ELR (cell line): ENCODE measurements around the gene LDHB.
"Not testable (repeated sequence)": the region's sequence is repeated elsewhere in the genome, so short reads cannot be mapped to it uniquely, and the experiment has no call there.

Experiments used
- DNase-seq: peaks from one replicate; pipeline ENCODE4 v3.0.0-alpha.2; 2015; ENCODE audit warnings: low read depth

LDHB gene

GRCh38 chr12:21661396-21662093 is 3.9 kb upstream of the LDHB start:
- DNase-seq = not testable (repeated sequence)

DNA sequence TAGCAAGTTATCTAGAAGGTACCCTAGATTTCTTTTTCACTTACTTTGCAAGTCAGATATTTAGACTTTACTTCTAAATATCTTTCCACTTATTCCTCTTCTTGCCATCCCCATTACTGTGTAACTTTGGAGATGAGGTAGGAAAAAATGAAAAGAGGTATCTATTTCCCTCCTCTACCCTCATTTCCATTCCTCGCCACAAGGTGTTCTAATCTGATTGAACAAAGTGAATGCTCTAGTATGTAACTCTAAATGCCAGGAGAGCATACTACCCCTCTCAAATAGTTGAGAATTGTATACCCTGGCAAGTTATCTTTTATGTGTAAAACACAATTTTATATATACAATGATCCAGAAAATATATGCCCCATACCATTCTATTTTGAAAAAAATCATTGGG is 1.7 kb upstream of the LDHB start:
- DNase-seq = peak; percentile 36

GRCh38 chr12:21656905-21657325 is 727 bp downstream of the LDHB start:
- peak; percentile 61 for DNase-seq

DNA sequence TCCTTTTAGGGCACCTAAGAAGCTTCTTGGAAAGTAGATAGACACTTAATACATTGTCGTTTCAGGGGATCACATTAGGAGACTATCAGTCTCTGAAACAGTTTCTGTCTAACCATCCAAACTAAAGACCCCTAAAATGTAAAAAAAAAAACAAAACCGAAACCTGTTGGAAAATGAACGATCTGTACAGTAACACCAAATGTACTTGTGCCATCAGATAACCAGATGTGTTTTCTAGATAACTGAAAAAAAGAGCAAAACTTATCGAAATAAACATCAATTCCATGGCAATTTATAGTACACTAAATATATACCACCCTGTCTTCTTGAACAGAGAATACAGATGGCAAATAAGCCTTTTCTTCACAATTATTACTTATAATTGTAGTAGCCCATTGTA is 2.1 kb downstream of the LDHB start:
- DNase-seq = no peak

GRCh38 chr12:21651821-21652220 is 5.8 kb downstream of the LDHB start:
- DNase-seq = no peak

DNA sequence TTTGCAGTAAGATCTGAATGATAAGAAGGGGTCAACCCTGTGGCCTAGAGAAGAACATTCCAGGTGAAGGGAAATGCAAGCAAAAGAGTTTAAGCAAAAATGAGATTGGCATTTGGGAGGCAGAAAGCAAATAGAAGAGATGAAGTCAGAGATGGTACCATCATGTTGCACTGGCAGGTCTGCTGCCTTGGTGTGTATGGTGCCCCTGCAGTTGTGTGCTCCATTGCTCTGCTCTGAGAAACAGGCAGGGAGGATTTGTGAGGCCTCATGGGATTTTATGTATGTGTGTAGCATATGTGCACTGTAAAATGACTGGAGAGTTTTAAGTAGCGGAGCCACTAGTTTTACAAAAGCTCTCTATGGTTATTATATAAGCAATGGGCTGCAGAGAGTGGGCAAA is 6.6 kb downstream of the LDHB start:
- no peak for DNase-seq

- no peak for DNase-seq
Measured at GRCh38 chr12:21649034-21649433, 8.6 kb downstream of the LDHB start.

GRCh38 chr12:21648378-21648777 is 9.3 kb downstream of the LDHB start:
- no peak for DNase-seq

DNA sequence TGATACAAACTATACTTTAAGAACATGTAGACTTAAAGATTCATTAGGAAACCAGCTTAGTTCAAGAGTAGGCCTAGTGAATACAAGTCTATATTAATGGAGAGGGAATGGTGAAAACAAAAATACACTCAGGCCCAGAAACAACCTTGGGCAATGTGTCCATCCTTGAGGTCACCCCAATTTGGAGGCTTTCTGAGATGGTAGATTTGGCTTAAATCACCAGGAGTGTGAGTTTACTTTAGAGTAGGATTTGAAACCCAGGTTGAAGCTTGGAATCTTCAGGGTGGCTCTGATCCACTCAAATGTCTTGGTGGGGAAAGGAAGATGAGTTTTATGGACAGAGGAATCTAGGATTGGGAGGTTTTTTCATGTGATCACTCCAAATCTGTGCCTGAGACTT is 10.5 kb downstream of the LDHB start:
- DNase-seq = no peak

DNA sequence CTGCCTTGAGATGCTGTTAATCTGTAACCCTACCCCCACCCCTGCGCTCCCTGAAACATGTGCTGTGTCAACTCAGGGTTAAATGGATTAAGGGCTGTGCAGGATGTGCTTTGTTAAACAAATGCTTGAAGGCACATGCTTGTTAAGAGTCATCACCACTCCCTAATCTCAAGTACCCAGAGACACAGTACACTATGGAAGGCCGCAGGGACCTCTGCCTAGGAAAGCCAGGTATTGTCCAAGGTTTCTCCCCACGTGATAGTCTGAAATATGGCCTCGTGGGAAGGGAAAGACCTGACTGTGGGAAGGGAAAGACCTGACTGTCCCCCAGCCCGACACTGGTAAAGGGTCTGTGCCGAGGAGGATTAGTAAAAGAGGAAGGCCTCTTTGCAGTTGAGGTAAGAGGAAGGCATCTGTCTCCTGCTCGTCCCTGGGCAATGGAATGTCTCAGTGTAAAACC is 12.6 kb downstream of the LDHB start:
- not testable (repeated sequence) for DNase-seq

- no peak for DNase-seq
Measured at GRCh38 chr12:21644516-21644915, 13.1 kb downstream of the LDHB start.

DNA sequence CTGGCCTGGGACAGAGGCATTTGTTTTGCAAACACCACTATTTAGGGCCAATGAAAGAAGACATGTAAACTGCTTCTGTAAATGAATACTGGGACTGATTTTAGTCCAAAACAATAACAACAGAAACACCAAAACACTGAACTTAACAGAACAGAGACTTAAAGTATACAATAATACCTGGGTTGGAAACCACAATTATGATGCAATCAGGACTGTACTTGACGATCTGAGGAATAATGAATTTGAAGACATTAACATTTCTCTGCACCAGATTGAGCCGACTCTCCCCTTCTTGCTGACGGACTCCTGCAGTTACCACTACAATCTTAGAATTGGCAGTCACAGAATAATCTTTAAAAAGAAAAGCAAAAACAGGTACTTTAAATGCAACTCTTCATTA is 13.9 kb downstream of the LDHB start:
- DNase-seq = no peak

DNA sequence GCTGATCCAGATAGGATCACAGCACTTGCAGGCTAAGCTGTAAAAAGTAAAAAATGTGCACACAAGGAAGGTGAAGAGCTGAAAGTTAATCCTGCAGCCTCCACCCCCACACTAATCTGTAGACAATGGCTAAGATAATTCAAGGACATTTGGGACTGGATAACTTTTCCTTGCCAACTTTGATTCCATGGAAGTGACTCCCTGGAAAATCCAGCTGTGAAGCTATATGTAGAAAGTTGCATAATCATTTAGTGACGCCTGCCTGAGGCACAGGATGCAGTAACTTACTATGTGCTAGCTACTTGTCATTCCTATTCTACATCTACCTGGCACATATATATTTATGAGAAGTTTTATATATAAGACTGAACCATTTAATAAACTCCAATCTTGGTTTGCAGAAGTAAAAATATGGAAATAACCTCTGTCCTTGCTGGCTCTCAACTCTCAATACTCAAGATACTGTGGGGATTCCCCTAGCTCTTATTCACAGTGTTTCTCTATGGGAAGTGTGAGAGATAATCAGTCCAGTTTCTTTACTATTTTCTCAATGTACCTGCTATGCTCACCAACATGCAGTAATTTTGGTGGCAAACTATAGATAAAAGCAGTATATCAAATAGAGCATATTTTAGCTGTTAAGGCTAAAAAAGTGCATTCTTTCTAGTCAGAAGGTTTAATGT is 14.8 kb downstream of the LDHB start:
- DNase-seq = peak; percentile 22

- no peak for DNase-seq
Measured at GRCh38 chr12:21638054-21638891, 19.4 kb downstream of the LDHB start.

- no peak for DNase-seq
Measured at GRCh38 chr12:21634245-21634644, 23.4 kb downstream of the LDHB start.

DNA sequence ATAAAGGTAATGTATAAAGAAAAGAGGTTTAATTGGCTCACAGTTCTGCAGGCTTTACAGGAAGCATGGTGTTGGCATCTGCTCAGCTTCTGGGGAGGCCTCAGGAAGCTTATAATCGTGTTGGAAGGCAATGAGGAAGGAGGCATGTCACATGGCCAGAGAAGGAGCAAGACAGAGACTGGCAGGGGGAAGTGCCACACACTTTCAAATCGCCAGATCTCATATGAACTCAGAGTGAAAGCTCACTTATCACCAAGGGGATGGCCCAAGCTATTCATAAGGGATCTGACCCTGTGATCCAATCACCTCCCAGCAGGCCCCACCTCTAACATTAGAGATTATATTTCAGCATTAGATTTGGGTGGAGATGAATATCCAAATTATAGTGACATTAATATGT is 26.3 kb downstream of the LDHB start:
- DNase-seq = no peak

- no peak for DNase-seq
Measured at GRCh38 chr12:21627924-21628323, 29.7 kb downstream of the LDHB start.

DNA sequence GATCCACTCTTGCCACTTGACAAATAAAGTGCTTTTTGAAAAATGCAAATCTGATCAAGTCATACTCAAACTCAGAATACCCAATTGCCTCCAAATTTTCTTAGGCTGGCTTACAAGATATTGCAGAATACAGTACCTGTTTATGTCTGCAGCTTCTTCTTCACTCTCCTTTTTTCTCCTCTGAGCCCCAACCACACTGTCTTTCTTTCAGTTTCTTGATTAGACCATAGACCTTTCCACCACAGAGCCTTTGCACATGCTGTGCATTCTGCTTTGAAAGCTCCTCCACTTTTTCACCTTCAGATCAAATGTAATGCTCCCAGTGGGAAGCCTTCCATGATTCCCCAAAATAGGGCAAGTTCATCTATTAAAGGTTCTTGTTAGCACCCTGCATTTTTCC is 39.1 kb downstream of the LDHB start:
- DNase-seq = no peak

GRCh38 chr12:21617030-21617429 is 40.6 kb downstream of the LDHB start:
- no peak for DNase-seq

DNA sequence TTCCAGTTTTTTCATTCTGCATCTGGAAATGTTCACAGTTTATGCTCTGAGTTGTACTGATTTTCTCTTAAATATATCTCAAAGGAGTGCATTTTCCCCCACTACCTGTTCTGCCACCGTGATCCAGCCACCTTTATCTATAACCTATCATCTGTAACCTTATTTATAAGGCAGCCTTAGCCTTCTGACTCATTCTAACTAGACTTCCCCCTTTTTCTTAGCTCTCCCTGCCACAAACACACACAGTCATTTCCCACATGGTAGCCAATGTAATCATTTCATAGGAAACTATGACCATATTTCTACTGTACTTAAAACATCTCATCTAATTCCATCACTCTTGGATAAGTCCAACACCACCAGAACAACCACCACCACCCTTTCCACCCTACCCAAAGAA is 42.2 kb downstream of the LDHB start:
- peak; percentile 26 for DNase-seq

DNA sequence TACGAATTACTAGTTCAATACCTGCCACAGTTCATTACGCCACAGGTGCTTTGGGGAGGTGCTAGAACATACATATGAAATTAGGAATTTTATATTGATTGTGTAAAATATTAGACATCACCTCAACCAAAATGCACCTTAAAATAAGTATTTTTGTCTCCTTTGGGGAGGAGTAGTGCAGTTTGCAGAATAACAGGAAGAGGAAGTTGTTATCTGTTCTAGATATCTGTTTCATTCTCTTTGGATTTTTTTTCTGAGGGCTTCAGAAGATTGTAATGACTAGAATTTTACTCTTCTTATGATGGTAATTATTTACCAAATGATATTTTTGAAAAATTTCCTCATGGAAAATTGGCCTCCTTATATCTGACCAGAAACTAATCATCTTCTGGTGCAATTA is 43.1 kb downstream of the LDHB start:
- no peak for DNase-seq

- no peak for DNase-seq
Measured at GRCh38 chr12:21613931-21614330, 43.7 kb downstream of the LDHB start.

DNA sequence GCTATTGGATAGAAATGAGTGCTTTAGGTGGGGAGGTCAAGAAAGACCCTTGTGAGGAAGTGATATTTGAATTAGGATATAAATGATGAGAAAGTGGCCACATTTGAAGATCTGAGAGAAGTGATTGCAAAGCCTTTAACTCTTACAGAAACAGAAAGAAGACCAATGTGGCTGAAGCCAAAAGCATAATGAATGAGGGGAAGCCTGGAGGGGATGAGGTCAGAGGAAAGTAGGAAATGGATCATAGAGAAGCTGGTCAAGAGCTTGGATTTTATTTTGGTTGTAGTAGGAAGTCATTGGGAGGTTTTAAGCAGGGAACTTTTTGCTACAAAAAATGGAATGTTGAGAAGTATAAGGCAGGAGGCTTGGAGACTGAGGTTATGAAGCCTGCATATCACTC is 49.4 kb downstream of the LDHB start:
- DNase-seq = no peak
